Globus pallidus (tissue), 1 donor: ENCODE data around the gene LSM4.
A peak's percentile ranks its signal among the peaks of the same experiment; 100 is the strongest.

Experiments used
- DNase-seq: peaks from one replicate; pipeline ENCODE4 v3.0.0-alpha.2; 2015; ENCODE audit warnings: low spot score

LSM4 gene

DNA sequence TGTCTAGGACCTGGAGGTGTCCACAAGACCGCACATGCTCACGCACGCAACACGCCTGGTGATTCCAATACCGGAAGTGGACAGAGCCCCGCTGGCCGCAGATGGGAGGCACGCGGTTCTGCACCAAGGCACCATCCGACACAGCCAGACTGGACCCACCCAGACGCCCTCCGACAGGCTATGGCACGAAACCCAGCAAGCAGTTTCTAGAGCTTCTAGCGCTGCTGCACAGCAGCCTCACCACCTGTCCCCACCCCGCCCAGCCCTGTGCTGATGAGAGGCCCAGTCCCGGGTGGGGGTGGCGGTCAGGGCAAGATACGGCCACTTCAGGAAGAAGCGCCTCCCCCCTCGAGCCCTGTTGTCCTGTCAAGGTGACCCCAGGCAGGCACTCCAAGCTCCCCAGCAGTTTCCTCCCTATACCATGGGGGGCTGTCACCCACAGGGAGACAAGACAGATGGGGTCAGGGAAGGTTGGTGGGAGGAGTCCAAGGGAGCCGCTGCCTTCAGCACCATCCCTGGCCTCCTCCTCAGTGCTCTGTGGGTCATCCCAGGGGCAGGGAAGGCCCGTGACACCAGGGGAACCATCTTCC is 11.3 kb downstream of the LSM4 start:
- DNase-seq, result no peak

DNA sequence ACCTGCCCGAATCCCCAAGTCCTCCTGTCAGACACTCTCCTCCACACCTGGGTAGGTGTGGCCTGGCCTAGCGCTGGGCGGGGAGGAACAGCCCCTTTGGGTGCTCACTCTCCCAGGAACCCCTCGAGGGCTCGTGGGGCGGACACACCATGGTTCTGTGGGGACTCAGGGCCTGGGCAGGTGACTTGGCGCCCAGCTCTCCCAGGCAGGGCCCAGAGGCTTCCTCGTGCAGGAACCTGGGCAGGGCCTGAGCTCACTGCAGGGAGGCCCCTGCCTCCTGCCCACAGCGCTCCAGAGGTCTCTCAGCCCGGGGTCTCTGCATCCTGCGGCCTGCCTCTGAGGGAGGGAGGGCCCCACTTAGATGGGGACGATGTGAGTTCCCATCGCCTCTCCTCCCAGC is 11.9 kb downstream of the LSM4 start:
- DNase-seq, result no peak

DNA sequence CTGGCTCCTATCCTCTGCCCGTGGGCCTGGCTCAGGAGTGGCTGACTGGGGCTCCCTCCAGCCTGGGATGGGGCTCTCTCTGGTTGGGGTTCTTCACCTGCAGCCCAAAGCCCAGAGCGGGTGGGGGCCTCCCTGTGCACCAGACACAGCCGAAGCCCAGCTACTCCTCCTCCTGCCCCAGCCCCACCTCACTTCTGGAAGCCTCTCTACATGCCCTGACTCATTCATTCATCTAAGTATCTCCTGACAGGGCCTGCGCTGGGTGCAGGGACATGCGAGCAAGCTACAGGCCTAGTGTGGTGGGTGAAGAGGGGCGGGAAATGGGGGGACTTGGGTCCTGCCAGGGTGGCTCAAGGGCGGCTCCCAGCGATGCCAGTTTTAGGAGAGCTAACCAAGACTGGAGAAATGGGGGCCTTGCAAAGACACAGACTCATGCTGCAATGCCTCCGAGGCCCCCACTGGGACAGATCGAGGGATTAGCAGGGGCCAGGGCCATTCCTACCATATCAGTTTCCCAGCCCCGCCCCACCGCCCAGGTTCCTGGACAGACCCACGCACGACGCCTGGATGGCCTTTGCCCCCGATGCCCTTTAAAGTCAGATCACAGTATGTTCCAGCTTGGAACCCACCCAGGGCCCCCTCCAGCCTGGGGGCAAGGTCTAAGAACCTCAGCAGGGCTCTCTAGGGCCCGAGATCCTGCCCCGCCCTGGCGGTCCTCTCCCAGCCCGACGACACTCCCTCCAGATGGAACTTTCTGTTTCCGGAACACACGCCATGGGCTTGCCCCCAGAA is 12.6 kb downstream of the LSM4 start:
- no peak for DNase-seq

DNA sequence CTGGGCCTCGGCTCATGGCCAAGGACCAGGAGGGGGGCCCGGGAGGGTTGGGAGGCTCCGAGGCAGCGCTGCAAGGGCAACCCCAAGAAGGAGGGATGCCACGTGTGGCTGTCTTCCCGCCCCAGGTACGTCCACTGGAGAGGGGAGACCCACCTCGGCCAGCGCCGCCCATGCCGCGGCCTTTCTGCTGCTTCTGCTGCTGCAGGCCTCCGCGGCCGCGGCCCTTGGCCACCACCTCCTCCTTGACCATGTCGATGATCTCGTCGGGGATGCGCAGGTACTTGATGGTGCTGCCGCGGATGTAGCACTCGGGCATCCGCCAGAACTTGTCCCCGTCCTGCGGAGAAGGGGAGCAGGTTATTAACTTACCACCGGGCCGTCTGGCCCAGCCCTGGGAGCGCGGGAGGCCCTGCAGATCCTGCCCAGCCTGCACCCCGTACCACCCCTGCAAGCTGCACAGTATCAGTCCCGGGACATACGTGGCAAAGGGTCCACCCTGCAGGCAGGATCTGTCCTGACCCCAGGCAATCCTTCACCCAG is 13.3 kb downstream of the LSM4 start:
- no peak for DNase-seq

DNA sequence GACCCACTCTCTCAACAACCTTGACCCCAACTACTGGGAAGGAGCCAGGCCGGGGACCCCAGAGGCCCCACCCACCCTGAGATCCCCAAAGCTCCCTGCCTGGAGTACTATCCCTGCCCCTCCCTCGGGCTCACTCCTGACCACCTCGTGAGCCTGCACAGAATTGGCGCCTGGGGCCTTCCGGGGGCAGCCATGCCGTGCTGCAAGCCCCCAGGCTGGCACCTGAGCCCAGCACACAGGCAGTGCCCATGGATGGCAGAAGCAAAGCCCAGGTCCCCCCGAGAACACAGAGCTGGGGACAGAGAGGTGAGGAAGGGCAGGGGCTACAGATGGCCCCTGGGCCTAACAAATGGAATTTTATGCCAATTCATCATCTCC is 13.9 kb downstream of the LSM4 start:
- DNase-seq, result no peak

DNA sequence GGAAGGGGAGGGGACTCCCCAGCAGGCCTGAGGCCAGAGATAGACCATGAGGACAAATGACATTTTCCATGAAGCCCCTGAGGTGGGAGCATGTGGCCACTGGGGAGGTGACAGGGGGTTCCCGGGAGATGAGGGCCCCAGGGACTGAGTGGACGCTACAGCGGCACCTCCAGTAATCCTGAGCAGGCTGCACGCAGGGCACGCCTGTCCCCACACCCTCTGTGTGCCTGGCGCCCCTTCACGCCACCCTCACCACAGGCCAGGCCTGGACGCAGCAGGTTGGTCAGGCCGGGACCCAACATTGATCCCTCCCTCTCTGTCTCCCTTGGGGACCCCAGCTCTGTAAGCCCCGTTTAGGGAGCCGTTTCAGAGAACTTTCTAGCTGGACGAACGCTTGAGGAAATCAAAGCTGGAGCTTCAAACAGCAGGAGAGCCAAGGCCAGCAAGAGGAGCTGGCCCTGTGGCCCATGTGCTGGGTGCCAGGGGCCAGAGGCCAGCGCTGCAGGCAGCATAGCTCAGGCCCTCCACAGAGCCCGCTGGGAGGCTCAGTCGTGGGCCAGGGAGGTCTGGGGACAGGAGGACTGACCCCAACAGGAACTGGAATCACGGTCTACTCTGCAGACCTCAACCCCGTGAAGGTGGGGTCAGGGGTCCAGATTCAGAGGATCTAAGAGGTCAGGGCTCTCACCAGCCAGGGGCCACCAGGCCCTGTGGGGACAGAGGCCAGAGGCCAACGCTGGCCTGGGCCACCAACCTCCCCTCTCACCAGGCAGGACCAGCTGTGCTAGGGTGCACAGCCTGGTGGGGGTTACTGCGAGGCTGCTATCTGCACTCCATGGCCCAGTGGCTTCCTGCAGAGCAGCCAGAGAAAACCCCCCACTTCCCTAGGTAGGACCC is 14.6 kb downstream of the LSM4 start:
- DNase-seq, result no peak

DNA sequence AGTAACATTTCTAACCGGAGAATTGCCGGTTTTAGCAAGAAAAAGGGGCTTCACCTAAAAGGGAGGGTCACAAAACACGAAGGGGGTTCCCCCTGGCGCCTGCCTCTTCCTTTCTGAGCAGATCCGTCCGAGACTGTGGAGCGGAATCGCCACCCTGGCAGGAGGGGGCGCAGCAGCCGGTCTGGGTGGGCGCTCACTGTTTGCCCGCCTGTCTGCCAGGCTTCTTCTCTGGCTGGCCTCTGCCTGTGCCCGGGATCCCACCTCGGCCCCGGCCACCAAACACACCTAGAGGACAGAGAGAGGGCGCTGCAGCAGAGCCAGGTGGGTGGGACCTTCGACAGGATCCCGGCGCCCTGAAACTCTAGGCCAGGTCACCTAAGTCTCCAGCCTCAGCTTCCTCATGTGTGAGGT is 15.6 kb downstream of the LSM4 start:
- DNase-seq, result no peak

DNA sequence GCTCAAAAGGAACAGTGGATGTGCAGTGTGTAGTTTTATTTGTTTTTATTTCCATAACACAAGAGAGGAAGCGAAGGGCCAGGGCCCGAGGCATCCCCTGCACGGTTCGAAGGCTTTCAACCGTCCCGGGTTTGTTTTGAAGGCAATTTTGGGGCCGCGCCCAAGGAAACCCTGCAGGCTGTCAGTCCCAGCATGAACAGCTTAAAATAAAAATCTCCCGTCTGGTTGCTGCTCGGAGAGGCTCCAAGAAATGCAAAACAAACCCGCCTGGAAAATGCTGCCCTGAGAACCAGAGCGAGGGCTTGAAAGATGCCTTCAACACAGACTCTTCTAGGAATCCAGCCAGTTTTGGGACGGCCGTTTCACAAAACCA is 16.0 kb downstream of the LSM4 start:
- DNase-seq, result no peak

DNA sequence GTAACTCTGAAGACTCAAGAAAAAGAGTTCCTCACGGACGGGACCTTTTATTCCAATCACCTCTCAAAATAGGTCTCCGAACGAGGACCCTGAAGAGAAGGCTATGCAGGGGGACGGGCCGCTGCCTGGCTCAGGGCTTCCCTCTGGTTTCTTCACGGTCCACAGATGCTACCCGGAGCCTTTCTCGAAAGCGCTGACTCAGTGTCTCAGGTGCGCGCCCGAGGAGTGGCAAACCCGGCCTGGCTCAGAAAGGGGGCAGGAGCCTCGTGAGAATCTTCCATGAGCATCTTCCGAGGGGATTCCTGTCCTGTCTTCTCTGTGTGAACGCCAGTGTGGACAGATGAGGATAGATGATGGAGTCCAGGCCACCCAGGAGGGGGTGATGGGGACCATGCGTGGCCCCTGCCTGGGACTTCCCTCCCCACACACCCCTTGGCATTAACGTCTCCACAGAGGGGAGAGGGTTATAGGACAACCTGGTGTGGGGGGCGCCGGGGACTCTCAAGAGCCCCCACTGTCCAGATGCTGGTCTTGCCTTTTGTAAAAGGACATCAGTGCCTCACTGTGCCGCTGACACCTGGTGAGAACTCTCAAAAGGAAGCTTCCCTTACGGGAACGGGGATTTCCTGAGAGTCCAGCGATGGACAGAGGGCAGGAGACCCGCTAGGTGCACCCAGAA is 16.5 kb downstream of the LSM4 start:
- no peak for DNase-seq

DNA sequence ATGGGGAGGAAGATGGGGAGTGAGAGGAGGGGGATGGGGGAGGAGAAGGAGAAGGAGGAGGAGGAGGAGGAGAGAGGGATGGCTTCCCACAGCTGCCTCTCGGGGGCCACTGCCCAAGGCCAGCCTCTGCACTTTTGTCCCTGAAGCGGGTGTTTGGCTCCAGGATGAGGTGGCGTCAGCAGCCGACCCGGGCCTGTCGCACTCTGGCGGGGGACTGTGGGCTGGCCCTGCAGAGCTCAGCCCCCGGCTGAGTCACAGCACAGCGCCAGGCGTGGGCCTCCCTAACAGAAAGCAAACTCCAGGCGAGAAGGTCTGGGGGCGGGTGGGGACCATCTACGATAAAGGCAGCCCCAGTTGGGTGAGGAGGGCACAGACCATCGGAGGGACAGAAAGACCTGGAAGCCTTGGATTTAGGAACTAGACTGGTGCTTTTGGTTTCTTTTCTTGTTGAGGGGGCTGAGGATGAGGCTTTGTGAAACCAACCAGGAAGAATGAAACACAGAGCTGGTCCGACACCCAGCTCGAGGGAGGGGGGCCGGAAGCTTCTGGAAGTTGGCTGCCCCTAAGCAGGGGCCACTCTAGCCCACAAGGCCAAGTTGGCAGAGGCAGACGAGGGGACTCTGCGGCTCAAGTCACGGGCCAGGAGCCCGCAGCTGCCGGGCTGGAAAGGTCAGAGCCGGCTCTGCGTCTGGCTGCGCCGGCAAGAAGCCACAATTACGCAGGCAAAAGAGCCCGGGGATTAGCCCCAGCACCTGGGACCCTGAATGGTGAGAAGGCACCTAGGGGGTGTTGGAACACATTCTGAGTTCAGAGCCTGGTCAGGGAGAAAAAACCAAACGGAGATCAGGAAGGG is 18.2 kb downstream of the LSM4 start:
- peak; percentile 78 for DNase-seq

DNA sequence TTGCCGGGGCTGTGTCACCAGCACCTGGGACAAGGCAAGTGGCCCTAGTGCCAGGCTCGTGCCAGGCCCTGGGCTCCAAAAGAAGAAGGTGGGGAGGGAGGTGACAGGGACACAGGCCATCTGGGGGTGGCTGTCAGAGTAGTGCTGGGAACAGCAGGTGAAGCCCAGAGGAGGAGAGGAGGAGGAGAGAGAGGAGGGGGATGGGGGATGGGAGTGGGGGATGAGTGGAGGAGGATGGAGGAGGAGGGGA is 18.7 kb downstream of the LSM4 start:
- DNase-seq, result no peak

DNA sequence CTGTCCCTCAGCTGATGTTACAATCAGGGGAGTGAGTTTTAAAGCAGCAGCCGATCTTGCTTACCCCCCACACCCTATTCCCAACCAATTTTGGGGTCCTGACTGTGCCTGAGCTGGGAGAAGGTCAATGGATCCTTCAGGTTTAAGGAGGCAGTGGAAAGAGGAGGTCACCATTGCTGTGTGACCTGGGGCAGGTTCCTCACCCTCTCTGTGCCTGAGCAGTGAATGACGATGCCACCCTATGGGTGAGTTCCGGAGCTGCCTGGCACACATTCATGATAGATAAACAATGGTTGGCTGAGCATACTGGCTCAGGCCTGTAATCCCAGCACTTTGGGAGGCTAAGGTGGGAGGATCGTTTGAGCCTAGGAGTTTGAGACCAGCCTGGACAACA is 21.2 kb downstream of the LSM4 start:
- no peak for DNase-seq

DNA sequence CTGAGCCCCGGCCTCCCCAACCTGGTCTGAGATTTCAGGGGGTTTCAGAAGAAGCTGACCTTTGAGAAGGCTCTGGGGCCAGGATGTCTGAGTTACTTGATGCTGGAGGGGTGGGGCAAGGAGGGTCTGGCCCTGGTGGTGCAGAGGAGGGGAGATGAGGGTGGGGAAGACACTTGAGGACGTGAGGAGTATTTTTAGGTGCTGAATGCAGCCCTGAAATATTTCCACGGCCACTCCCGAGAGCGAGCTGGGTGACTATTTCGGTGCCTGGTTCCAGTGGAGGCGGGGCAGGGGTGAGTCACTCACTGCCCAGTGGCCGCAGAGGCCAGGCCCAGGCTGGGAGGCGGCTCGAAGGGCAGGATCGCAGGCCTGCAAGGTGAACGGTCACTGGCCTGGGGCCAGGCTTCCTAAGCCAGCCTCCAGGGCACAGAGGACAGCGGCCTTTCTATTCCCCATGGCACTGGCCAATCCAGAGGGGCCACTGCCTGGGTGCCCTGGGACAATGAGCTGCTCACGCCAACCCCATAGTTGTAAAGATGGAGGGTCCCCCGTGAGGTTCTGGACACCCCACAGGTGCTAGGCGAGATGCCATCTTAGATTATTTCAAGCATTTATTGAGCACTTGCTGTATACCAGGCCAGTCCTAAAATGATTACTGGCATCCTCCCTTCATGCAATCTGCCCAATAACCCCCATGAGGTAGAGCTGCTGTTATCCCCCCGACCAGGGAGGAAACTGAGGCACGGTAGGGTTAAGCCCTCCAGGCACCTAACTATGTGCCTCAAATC is 21.8 kb downstream of the LSM4 start:
- DNase-seq, result no peak

DNA sequence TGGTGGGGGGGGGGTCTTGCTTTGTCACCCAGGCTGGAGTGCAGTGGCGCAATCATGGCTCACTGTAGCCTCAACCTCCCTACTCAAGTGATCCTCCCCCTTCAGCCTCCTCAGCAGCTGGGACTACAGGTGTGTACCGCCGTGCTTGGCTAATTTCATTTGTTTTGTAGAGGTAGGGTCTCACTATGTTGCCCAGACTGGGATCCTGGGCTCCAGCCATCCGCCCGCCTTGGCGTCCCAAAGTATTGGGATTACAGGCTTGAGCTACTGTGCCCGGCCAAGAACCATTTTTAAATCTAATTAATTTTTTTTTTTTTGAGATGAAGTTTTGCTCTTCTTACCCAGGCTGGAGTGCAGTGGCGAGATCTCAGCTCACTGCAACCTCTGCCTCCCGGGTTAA is 23.2 kb downstream of the LSM4 start:
- DNase-seq, result no peak

DNA sequence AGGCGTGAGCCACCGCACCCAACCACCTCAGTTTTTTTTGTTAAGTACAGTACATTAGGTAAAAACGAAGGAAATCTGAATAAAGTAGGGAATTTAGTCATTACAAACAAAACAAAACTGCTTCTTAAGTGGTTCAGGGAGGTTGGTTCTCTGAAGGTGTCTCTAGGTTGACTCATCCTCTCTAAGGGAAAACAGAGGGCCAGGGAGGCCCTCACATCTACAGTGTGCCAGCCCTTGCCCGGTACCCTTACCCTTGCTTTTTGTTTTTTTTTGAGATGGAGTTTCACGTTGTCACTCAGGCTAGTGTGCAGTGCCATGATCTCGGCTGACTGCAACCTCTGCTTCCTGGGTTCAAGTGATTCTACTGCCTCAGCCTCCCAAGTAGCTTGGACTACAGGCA is 24.3 kb downstream of the LSM4 start:
- DNase-seq, result no peak

DNA sequence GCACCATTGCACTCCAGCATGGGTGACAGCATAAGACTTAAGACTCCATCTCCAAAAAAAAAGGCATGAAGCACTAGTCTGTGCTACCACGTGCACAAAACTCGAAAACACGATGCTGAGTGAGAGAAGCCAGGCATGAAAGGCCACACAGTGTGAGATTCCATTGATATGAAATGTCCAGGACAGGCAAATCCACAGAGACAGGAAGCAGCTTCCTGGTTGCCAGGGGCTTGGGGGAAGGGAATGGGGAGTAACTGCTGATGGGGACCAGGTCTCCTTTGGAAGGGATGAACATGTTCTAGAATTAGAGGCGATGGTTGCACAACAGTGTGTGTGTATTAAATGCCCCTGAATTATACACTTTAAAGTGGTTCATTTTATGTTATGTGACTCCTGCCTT is 25.6 kb downstream of the LSM4 start:
- no peak for DNase-seq

DNA sequence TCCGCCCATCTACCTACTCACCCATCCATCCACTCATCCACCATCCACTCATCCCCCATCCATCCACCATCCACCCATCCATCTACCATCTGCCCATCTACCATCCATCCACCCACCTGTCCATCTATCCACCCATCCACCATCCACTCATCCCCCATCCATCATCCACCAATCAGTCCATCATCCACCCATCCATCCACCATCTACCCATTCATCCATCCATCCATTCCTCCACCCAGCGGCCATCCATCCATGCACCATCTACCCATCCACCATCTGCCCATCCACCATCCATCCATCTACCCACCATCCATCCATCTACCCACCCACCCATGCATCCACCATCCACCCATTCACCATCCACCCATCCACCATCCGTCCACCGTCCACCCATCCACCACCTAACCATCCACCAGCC is 27.8 kb downstream of the LSM4 start:
- no peak for DNase-seq

DNA sequence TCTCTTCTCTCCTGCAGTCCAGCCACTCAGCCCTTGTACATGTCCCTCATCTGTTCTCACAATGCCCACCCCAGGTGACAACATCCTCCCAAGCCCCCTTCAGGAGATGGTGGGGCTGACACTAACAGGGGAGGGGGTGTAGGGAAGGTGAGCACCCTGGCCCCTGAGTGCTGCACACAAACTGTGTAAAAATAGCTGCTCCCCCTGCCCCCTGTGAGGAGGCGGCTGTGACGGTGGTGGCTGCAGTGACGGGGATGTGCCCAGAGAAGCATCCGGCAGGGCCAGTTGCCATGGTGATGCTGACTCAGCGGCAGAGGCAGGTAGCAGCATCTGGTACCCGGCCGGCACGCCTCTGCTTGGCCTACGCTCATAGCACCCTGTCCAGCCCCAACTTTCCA is 28.4 kb downstream of the LSM4 start:
- no peak for DNase-seq

DNA sequence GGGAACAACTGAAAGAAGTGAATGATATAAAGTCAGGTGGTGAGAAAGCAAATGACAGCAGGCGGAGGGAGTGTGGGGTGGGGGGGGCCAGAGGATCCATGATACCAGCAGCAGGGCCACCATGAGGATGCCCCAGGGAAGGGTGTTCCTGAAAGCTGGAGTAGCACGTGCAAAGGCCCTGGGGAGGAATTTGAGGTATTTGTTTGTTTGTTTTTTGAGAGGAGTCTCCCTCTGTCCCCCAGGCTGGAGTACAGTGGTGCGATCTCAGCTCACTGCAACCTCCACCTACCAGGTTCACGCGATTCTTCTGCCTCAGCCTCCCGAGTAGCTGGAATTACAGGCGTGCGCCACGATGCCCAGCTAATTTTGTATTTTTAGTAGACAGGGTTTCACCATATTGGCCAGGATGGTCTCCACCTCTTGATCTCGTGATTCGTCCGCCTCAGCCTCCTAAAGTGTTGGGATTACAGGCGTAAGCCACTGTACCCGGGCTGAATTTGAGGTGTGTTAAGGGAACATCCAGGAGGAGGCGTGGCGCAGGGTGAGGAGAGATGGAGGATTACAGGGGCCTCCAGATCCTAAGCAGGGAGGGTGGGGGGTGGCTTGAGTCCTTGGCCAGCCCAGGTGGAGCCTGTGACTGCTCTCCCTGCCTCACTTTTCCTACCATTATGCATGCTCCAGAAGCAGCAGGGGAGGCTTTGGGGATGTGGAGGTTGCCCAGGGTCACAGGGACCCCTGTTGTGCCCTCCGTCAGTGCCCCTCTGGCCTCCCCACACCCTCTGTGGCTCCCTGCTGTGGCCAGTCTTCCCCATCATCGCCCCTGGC is 29.0 kb downstream of the LSM4 start:
- DNase-seq, result no peak
